Mesenchymal stem cell (in vitro differentiated cells and primary cell): ENCODE results near the gene ENO4.
A peak's percentile ranks its signal among the peaks of the same experiment; 100 is the strongest.

Experiments used
- DNase-seq: peaks from one replicate; pipeline ENCODE4 v3.0.0-alpha.2; 2013
- H2AFZ ChIP-seq: one replicate; pipeline ENCODE4 v1.6.1; 2013; ENCODE audit warnings: low read depth, mild to moderate bottlenecking, control low read depth, inconsistent platforms, low read length, moderate library complexity
- H2AK5ac ChIP-seq: 2 replicates; pipeline ENCODE4 v1.6.1; 2013; ENCODE audit warnings: low read length, moderate library complexity, mild to moderate bottlenecking, inconsistent platforms; ENCODE audit not compliant: severe bottlenecking
- H2BK120ac ChIP-seq: one replicate; pipeline ENCODE4 v1.6.1; 2013; ENCODE audit warnings: low read depth, mild to moderate bottlenecking, inconsistent platforms, low read length, moderate library complexity
- H2BK12ac ChIP-seq, 2 experiments: one replicate each; pipeline ENCODE4 v1.6.1; 2013; ENCODE audit warnings: inconsistent platforms in 2 of 2, low read length in 2 of 2, mild to moderate bottlenecking in 2 of 2, moderate library complexity in 2 of 2, control low read depth in 1 of 2
- H2BK15ac ChIP-seq: one replicate; pipeline ENCODE4 v1.6.1; 2013; ENCODE audit warnings: mild to moderate bottlenecking, low read depth, inconsistent platforms; ENCODE audit not compliant: poor library complexity, severe bottlenecking
- H2BK5ac ChIP-seq: 2 replicates; pipeline ENCODE4 v1.6.1; 2013; ENCODE audit warnings: low read depth, mild to moderate bottlenecking, low read length, control low read depth, inconsistent platforms; ENCODE audit not compliant: poor library complexity, severe bottlenecking
- H3K14ac ChIP-seq, 2 experiments: one replicate each; pipeline ENCODE4 v1.6.1; 2013; ENCODE audit warnings: inconsistent platforms in 2 of 2, low read length in 2 of 2, control low read depth in 1 of 2, mild to moderate bottlenecking in 1 of 2, moderate library complexity in 1 of 2
- H3K18ac ChIP-seq, 2 experiments: one replicate each; pipeline ENCODE4 v1.6.1; 2013; ENCODE audit warnings: inconsistent platforms in 2 of 2, low read length in 2 of 2, control low read depth in 1 of 2, low read depth in 1 of 2, mild to moderate bottlenecking in 1 of 2
- H3K23ac ChIP-seq, 2 experiments: one replicate each; pipeline ENCODE4 v1.6.1; 2013; ENCODE audit warnings: inconsistent platforms in 2 of 2, low read length in 2 of 2, mild to moderate bottlenecking in 2 of 2, moderate library complexity in 2 of 2, control low read depth in 1 of 2
- H3K27ac ChIP-seq: 2 replicates; pipeline ENCODE4 v1.5.1; 2013; ENCODE audit warnings: mild to moderate bottlenecking, moderate library complexity, low read length, control low read depth, inconsistent platforms; ENCODE audit not compliant: poor library complexity, severe bottlenecking
- H3K27me3 ChIP-seq, 2 experiments: 2 replicates each; pipeline versions ENCODE4 v1.6.1 to v1.7.0; 2013; ENCODE audit warnings: low read length in 2 of 2, mild to moderate bottlenecking in 2 of 2, moderate library complexity in 2 of 2, control low read depth in 1 of 2, inconsistent platforms in 1 of 2; ENCODE audit not compliant: control insufficient read depth in 1 of 2, insufficient read depth in 1 of 2
- H3K36me3 ChIP-seq, 2 experiments: 2 replicates each; pipeline versions ENCODE4 v1.6.1 to v1.7.0; 2013; ENCODE audit warnings: low read length in 2 of 2, control low read depth in 1 of 2, inconsistent platforms in 1 of 2, low read depth in 1 of 2, mild to moderate bottlenecking in 1 of 2; ENCODE audit not compliant: insufficient read depth in 2 of 2, control insufficient read depth in 1 of 2
- H3K4ac ChIP-seq, 2 experiments: one replicate each; pipeline ENCODE4 v1.6.1; 2013; ENCODE audit warnings: inconsistent platforms in 2 of 2, low read length in 2 of 2, mild to moderate bottlenecking in 2 of 2, moderate library complexity in 2 of 2, control low read depth in 1 of 2, low read depth in 1 of 2
- H3K4me1 ChIP-seq: 2 replicates; pipeline ENCODE4 v1.6.1; 2013; ENCODE audit warnings: low read depth, low read length, control low read depth; ENCODE audit not compliant: control insufficient read depth, insufficient read depth
- H3K4me2 ChIP-seq: 2 replicates; pipeline ENCODE4 v1.6.1; 2013; ENCODE audit warnings: low read length, mild to moderate bottlenecking, inconsistent platforms; ENCODE audit not compliant: poor library complexity, severe bottlenecking
- H3K4me3 ChIP-seq, 2 experiments: 2 replicates each; pipeline versions ENCODE4 v1.5.1 to v1.7.0; 2013; ENCODE audit warnings: low read length in 2 of 2, mild to moderate bottlenecking in 2 of 2, control low read depth in 1 of 2, low read depth in 1 of 2; ENCODE audit not compliant: insufficient read depth in 1 of 2
- H3K79me1 ChIP-seq: replicated peaks from 2 replicates; pipeline ENCODE4 v1.6.1; 2013; ENCODE audit warnings: mild to moderate bottlenecking, control low read depth, low read length, inconsistent platforms; ENCODE audit not compliant: poor library complexity, severe bottlenecking
- H3K9ac ChIP-seq: 2 replicates; pipeline ENCODE4 v1.7.0; 2013; ENCODE audit warnings: mild to moderate bottlenecking, low read length, moderate library complexity
- H3K9me3 ChIP-seq: 2 replicates; pipeline ENCODE4 v1.7.0; 2013; ENCODE audit warnings: mild to moderate bottlenecking, low read length; ENCODE audit not compliant: control insufficient read depth
- H4K8ac ChIP-seq: one replicate; pipeline ENCODE4 v1.6.1; 2013; ENCODE audit warnings: inconsistent platforms, mild to moderate bottlenecking, low read length, moderate library complexity
- H4K91ac ChIP-seq: one replicate; pipeline ENCODE4 v1.6.1; 2013; ENCODE audit warnings: mild to moderate bottlenecking, low read length, inconsistent platforms
- WGBS: methylation state at CpG from one replicate; pipeline ENCODE4 v1.1.7; 2013; ENCODE audit warnings: mixed read lengths; 5-methylcytosine and 5-hydroxymethylcytosine counted together

The ENO4 gene

GRCh38 chr10:116879817-116880216 lies 30.5 kb downstream of the ENO4 start:
- no peaks in the 10 kb centered on the region for H3K9me3 ChIP-seq
- H2AK5ac ChIP-seq = no peak overlapping the region
- H2BK15ac ChIP-seq = no peak overlapping the region
- no peak overlapping the region for H2BK120ac ChIP-seq
- H3K36me3 ChIP-seq = no peaks in the 10 kb centered on the region
- DNase-seq = no peak
- H3K4me1 ChIP-seq = no peaks in the 10 kb centered on the region
- H2BK12ac ChIP-seq = no peak overlapping the region
- H4K8ac ChIP-seq = no peak overlapping the region
- WGBS = 91% methylated on average over 7 of the region's 7 CpGs
- H3K79me1 ChIP-seq = no peaks in the 10 kb centered on the region
- no peak overlapping the region for H3K4me3 ChIP-seq
- H3K27me3 ChIP-seq = peaks cover 0 to 12% of the 10 kb centered on the region in 2 experiments
- no peak overlapping the region for H2BK5ac ChIP-seq
- no peak overlapping the region for H2AFZ ChIP-seq
- no peak overlapping the region for H3K23ac ChIP-seq
- H3K4me2 ChIP-seq = no peak overlapping the region
- H3K4ac ChIP-seq = no peak overlapping the region
- H3K9ac ChIP-seq = no peak overlapping the region
- H3K14ac ChIP-seq = no peak overlapping the region
- H3K27ac ChIP-seq = no peak overlapping the region
- H4K91ac ChIP-seq = no peak overlapping the region
- H3K18ac ChIP-seq = no peak overlapping the region

DNA sequence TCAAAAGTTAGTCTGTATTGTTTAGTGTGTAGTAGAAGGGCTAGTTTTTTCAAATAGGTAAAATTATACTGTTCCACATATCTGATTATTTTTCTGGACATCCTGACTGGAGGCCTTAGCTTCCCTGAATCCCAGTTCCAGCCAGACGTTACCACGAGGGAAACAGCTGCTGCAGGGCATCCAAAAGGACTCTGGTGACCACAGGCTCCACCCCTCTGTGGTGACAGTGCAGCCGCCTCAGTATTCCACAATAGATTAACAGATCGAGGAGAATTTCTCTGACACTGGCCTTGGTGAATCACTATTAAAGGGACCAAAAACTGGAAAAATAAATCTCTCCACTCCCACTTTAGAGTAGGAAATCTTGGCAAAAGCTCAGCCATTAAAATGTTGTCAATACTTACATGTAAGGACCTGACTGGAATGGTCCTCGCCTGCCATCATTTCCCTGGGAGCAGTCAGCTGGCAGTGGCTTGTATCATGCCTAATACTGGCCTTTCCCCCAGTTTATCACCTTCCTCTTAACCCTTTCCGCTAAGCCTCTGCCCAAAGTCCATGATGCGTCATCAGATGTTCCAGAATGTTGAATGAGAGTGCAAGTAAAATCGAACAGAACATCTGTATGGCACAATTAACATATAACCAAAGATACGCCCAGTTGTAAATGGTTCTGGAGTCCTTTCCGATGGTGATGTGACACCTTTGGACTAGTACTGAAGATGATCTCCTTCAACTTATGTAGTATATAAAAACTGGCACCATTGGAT lies 31.6 kb downstream of the ENO4 start:
- Histone ChIP-seq H3K36me3 (no peaks in the 10 kb centered on the region), H2AFZ (no peak overlapping the region), H4K91ac (no peak overlapping the region), H3K27ac (no peak overlapping the region), H3K27me3 (peaks cover 0 to 15% of the 10 kb centered on the region in 2 experiments), H3K14ac (peak overlapping the region in 1 of 2 experiments; percentile 26), H2BK5ac (no peak overlapping the region), H2AK5ac (no peak overlapping the region), H3K23ac (no peak overlapping the region), H4K8ac (no peak overlapping the region), H3K18ac (no peak overlapping the region), H3K4me3 (no peak overlapping the region), H2BK120ac (no peak overlapping the region), H3K4ac (no peak overlapping the region), H3K9ac (no peak overlapping the region), H3K4me1 (no peaks in the 10 kb centered on the region), H3K79me1 (no peaks in the 10 kb centered on the region), H3K4me2 (no peak overlapping the region), H2BK12ac (no peak overlapping the region), H2BK15ac (no peak overlapping the region), H3K9me3 (no peaks in the 10 kb centered on the region)
- DNase-seq = peak; percentile 18
- whole genome bisulfite sequencing = 80% methylated on average over 8 of the region's 10 CpGs

DNA sequence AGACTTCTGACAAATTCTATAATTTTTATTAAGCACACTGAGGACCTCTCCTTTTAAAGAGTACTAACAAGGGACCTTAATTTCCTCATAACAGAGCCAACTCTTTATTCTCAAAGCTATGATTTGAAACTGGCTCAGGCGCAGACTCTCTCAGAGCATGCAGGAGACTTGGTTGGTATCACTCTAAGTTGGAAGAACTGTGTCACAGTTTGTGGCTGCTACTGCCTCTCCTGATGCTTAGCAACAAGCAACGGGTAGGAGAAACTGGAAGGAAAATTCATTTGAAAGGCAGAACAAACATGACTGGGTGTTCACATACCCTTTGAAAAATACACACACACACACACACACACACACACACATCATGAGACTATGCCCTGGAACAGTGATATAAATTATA lies 33.3 kb downstream of the ENO4 start:
- Histone ChIP-seq H3K79me1 (peaks cover 4% of the 10 kb centered on the region), H2BK12ac (no peak overlapping the region), H3K23ac (no peak overlapping the region), H3K4me3 (no peak overlapping the region), H3K14ac (no peak overlapping the region), H2AFZ (no peak overlapping the region), H2BK15ac (no peak overlapping the region), H3K36me3 (peaks cover 0 to 4% of the 10 kb centered on the region in 2 experiments), H3K9me3 (no peaks in the 10 kb centered on the region), H3K27me3 (peaks cover 0 to 27% of the 10 kb centered on the region in 2 experiments), H3K4ac (no peak overlapping the region), H3K9ac (no peak overlapping the region), H2BK120ac (no peak overlapping the region), H3K27ac (no peak overlapping the region), H3K18ac (no peak overlapping the region), H2AK5ac (no peak overlapping the region), H3K4me1 (peaks cover 3% of the 10 kb centered on the region), H4K8ac (no peak overlapping the region), H4K91ac (no peak overlapping the region), H2BK5ac (no peak overlapping the region), H3K4me2 (no peak overlapping the region)
- WGBS = 100% methylated on average over 1 of the region's 2 CpGs
- no peak for DNase-seq

GRCh38 chr10:116886772-116887171 lies 37.5 kb downstream of the ENO4 start:
- no peak overlapping the region for H3K14ac ChIP-seq
- no peaks in the 10 kb centered on the region for H3K9me3 ChIP-seq
- H3K9ac ChIP-seq = no peak overlapping the region
- no peak overlapping the region for H3K27ac ChIP-seq
- H3K36me3 ChIP-seq = peaks cover 0 to 4% of the 10 kb centered on the region in 2 experiments
- H4K91ac ChIP-seq = no peak overlapping the region
- no peak for DNase-seq
- H3K27me3 ChIP-seq = peaks cover 0 to 31% of the 10 kb centered on the region in 2 experiments
- no peak overlapping the region for H3K23ac ChIP-seq
- no peak overlapping the region for H2BK12ac ChIP-seq
- no peak overlapping the region for H3K4me2 ChIP-seq
- peaks cover 4% of the 10 kb centered on the region for H3K79me1 ChIP-seq
- peak overlapping the region; percentile 47 for H2AK5ac ChIP-seq
- no peak overlapping the region for H2BK15ac ChIP-seq
- WGBS = 89% methylated on average over 3 of the region's 4 CpGs
- no peak overlapping the region for H2AFZ ChIP-seq
- no peak overlapping the region for H2BK5ac ChIP-seq
- H3K4me3 ChIP-seq = no peak overlapping the region
- no peak overlapping the region for H3K18ac ChIP-seq
- no peak overlapping the region for H3K4ac ChIP-seq
- H2BK120ac ChIP-seq = no peak overlapping the region
- no peak overlapping the region for H4K8ac ChIP-seq
- peaks cover 9% of the 10 kb centered on the region for H3K4me1 ChIP-seq
